Measurements from ENCODE around the gene HTR2A. TPM values are rescaled to one million over a fixed set of nuclear protein-coding genes. Genes with fewer than 3 reads are reported as not detected.

HTR2A gene
- total RNA-seq, 1 experiment from 2014 or later = not detected

GRCh38 chr13:46803586-46803985, 93.3 kb downstream of the HTR2A start:
- H3K27me3 Mint-ChIP-seq (ENCODE audit: insufficient read depth, unreplicated experiment) = no peaks in the 10 kb centered on the region
- ChIA-PET POLR2A (no interaction called here), CTCF (no interaction called here)
- H3K4me3 Mint-ChIP-seq (ENCODE audit: unreplicated experiment) = no peak overlapping the region
- H3K9me3 Mint-ChIP-seq (ENCODE audit: unreplicated experiment) = no peaks in the 10 kb centered on the region
- H3K36me3 Mint-ChIP-seq (ENCODE audit: insufficient read depth, unreplicated experiment) = no peaks in the 10 kb centered on the region
- peaks cover 16% of the 10 kb centered on the region for H3K4me1 Mint-ChIP-seq (ENCODE audit: insufficient read depth, unreplicated experiment)
- BruUV-seq (replicated peaks) = no TSS peak
- no peak for DNase-seq (ENCODE audit: unreplicated experiment)
- H3K27ac Mint-ChIP-seq (ENCODE audit: low read depth, unreplicated experiment) = peak overlapping the region; percentile 59
- intact Hi-C loops (cut with micrococcal nuclease) = no loop called here
- TF ChIP-seq CTCF (IDR thresholded peaks at IDR 0.05; ENCODE audit: unreplicated experiment) = no peak

GRCh38 chr13:46801858-46802257, 95.0 kb downstream of the HTR2A start:
- DNase-seq (ENCODE audit: unreplicated experiment) = no peak
- Mint-ChIP-seq H3K4me3 (ENCODE audit: unreplicated experiment) (no peak overlapping the region), H3K27ac (ENCODE audit: low read depth, unreplicated experiment) (no peak overlapping the region), H3K4me1 (ENCODE audit: insufficient read depth, unreplicated experiment) (peaks cover 21% of the 10 kb centered on the region), H3K9me3 (ENCODE audit: unreplicated experiment) (no peaks in the 10 kb centered on the region), H3K27me3 (ENCODE audit: insufficient read depth, unreplicated experiment) (no peaks in the 10 kb centered on the region), H3K36me3 (ENCODE audit: insufficient read depth, unreplicated experiment) (no peaks in the 10 kb centered on the region)
- no peak for TF ChIP-seq CTCF (IDR thresholded peaks at IDR 0.05; ENCODE audit: unreplicated experiment)
- CTCF ChIA-PET = interaction anchor here (0.5 to 1.1 kb wide), 3 partner anchors 37 to 1780 kb away, joined by 3 read pairs; no protein-coding TSS in a partner anchor
- BruUV-seq (replicated peaks) = no TSS peak
- intact Hi-C loops (cut with micrococcal nuclease) = no loop called here
- POLR2A ChIA-PET = no interaction called here

GRCh38 chr13:46799139-46799538, 97.7 kb downstream of the HTR2A start:
- Mint-ChIP-seq H3K27me3 (ENCODE audit: insufficient read depth, unreplicated experiment) (no peaks in the 10 kb centered on the region), H3K36me3 (ENCODE audit: insufficient read depth, unreplicated experiment) (peaks cover 7% of the 10 kb centered on the region), H3K27ac (ENCODE audit: low read depth, unreplicated experiment) (no peak overlapping the region), H3K4me3 (ENCODE audit: unreplicated experiment) (no peak overlapping the region), H3K4me1 (ENCODE audit: insufficient read depth, unreplicated experiment) (peaks cover 33% of the 10 kb centered on the region), H3K9me3 (ENCODE audit: unreplicated experiment) (no peaks in the 10 kb centered on the region)
- POLR2A ChIA-PET = no interaction called here
- no peak for DNase-seq (ENCODE audit: unreplicated experiment)
- no TSS peak for BruUV-seq (replicated peaks)
- TF ChIP-seq CTCF (IDR thresholded peaks at IDR 0.05; ENCODE audit: unreplicated experiment) = no peak
- CTCF ChIA-PET = interaction anchor here (0.6 to 1.0 kb wide), 3 partner anchors 257 to 1239 kb away, joined by 3 read pairs; partner anchors contain the start of gene NUDT15
- intact Hi-C loops (cut with micrococcal nuclease) = loop anchor here (5.0 kb wide), 1 partner anchor 247 kb away; the partner anchor contains the start of gene LRCH1

GRCh38 chr13:46797501-46798237, 99.2 kb downstream of the HTR2A start:
- POLR2A ChIA-PET = interaction anchor here (0.6 to 0.8 kb wide), 2 partner anchors 54 to 702 kb away, joined by 4 read pairs; no protein-coding TSS in a partner anchor
- H3K4me1 Mint-ChIP-seq (ENCODE audit: insufficient read depth, unreplicated experiment) = peaks cover 36% of the 10 kb centered on the region

More at GRCh38 chr13:46797501-46798237, 99.2 kb downstream of the HTR2A start:
- no peak for DNase-seq (ENCODE audit: unreplicated experiment)
- intact Hi-C loops (cut with micrococcal nuclease) = loop anchor here (5.0 kb wide), 1 partner anchor 245 kb away; the partner anchor contains the start of gene LRCH1
- Mint-ChIP-seq H3K4me3 (ENCODE audit: unreplicated experiment) (peak overlapping the region; percentile 94), H3K27me3 (ENCODE audit: insufficient read depth, unreplicated experiment) (no peaks in the 10 kb centered on the region), H3K9me3 (ENCODE audit: unreplicated experiment) (no peaks in the 10 kb centered on the region), H3K36me3 (ENCODE audit: insufficient read depth, unreplicated experiment) (peaks cover 14% of the 10 kb centered on the region), H3K27ac (ENCODE audit: low read depth, unreplicated experiment) (peak overlapping the region; percentile 97)
- BruUV-seq (replicated peaks) = no TSS peak
- no peak for TF ChIP-seq CTCF (IDR thresholded peaks at IDR 0.05; ENCODE audit: unreplicated experiment)
- CTCF ChIA-PET = interaction anchor here (0.6 kb wide), 2 partner anchors 1259 to 1312 kb away, joined by 3 to 5 read pairs; no protein-coding TSS in a partner anchor
